NT2/D1 (cell line): ENCODE results near the gene ZBTB8B.

Experiments used
- SUZ12 ChIP-seq: IDR thresholded peaks from 2 replicates; pipeline ENCODE4 v1.6.1; 2011; ENCODE audit not compliant: insufficient read length, insufficient read depth; ENCODE audit errors: extremely low read depth
- ZNF274 ChIP-seq: IDR thresholded peaks from 2 replicates; pipeline ENCODE4 v1.6.1; 2011; ENCODE audit warnings: mild to moderate bottlenecking, low read depth, low read length

GRCh38 chr1:32447469-32448185 lies 17.2 kb upstream of the ZBTB8B start:
- TF ChIP-seq ZNF274 (no peak), SUZ12 (no peak)
